Measurements from ENCODE around the gene CHD9NB.
A peak's percentile ranks its signal among the peaks of the same experiment; 100 is the strongest.

Gene CHD9NB

GRCh38 chr16:53022374-53022773 lies 30.3 kb downstream of the CHD9NB start:
- DNase-seq, result peak; percentile 2

GRCh38 chr16:53018834-53019416 lies 33.8 kb downstream of the CHD9NB start:
- DNase-seq, result no peak

- no peak for DNase-seq
Observed at GRCh38 chr16:53014287-53014686, 38.4 kb downstream of the CHD9NB start.

DNA sequence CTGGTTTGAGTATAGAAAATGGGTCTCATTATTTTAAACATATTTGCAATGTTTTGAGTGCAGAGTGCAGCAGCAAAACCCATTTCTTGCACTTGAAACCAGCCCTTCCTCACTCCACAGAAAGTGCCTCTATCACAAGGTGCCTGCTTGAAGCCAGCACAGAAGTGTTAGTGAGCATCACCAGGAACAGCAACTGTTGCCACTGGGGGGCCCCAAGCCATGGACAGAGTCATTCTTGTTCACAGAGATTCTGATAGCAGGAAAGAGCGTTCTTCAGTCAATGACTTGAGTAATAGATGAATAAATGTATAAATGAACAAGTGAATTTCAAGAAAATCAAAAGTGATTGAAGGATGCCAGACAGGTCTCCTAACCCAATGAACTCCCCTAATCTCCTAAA lies 45.6 kb downstream of the CHD9NB start:
- no peak for DNase-seq

DNA sequence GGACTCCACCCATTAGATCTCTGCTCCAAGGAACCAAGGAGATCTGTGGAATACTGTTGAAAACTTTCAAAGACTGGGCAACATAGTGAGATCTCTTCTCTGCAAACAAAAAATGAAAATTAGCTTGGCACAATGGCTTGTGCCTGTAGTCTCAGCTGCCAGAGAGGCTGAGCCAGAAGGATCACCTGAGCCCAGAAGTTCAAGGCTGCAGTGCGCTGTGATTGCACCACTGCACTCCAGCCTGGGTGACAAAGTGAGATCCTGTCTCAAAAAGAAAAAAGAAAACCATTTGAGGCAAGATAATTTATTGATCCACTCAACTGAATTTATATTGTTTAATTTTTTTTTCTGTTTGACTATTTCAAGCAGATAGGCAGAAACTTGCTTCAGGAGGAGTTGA lies 54.8 kb downstream of the CHD9NB start:
- no peak for DNase-seq

GRCh38 chr16:52994942-52995341 lies 57.8 kb downstream of the CHD9NB start:
- DNase-seq, result no peak

- DNase-seq, result peak; percentile 10
Observed at GRCh38 chr16:52993179-52993578, 59.5 kb downstream of the CHD9NB start.

GRCh38 chr16:52991572-52991971 lies 61.1 kb downstream of the CHD9NB start:
- DNase-seq, result no peak
